Small intestine (tissue), 16 donors: Measurements from ENCODE around the gene RNASE1. TPM values are rescaled to one million over a fixed set of nuclear protein-coding genes. Genes with fewer than 3 reads are reported as not detected.

ENCODE experiments used
- DNase-seq, 2 donors: peaks; one replicate each; pipeline versions ENCODE4 v3.0.0 to v3.0.0-alpha.2; 2013
- FAIRE-seq: peaks from 2 replicates; lab custom pipeline; 2012; peaks lifted over from hg19 to GRCh38; lab: Jason Lieb, UNC
- H3K27ac ChIP-seq, 3 donors: one replicate each; pipeline ENCODE4 v1.5.1; 2013; ENCODE audit warnings: low read length in 2 of 3, mild to moderate bottlenecking in 2 of 3, control low read depth in 1 of 3, inconsistent platforms in 1 of 3, low read depth in 1 of 3, moderate library complexity in 1 of 3
- H3K27me3 ChIP-seq, 3 donors: one replicate each; pipeline ENCODE4 v1.6.1; 2013; ENCODE audit warnings: low read length in 3 of 3, inconsistent platforms in 1 of 3; ENCODE audit not compliant: control insufficient read depth in 3 of 3, insufficient read depth in 3 of 3
- H3K36me3 ChIP-seq, 3 donors: one replicate each; pipeline ENCODE4 v1.6.1; 2013; ENCODE audit warnings: low read length in 3 of 3, inconsistent platforms in 1 of 3, low read depth in 1 of 3, mild to moderate bottlenecking in 1 of 3, moderate library complexity in 1 of 3; ENCODE audit not compliant: control insufficient read depth in 3 of 3, insufficient read depth in 2 of 3
- H3K4me1 ChIP-seq, 3 donors: one replicate each; pipeline ENCODE4 v1.6.1; 2013; ENCODE audit warnings: low read length in 2 of 3, inconsistent platforms in 1 of 3, low read depth in 1 of 3, mild to moderate bottlenecking in 1 of 3, moderate library complexity in 1 of 3; ENCODE audit not compliant: control insufficient read depth in 3 of 3, insufficient read depth in 2 of 3
- H3K4me3 ChIP-seq, 3 donors: one replicate each; pipeline ENCODE4 v1.5.1; 2013; ENCODE audit warnings: low read length in 3 of 3, control low read depth in 1 of 3, inconsistent platforms in 1 of 3, low read depth in 1 of 3, mild to moderate bottlenecking in 1 of 3, moderate library complexity in 1 of 3
- H3K9me3 ChIP-seq, 2 donors: one replicate each; pipeline ENCODE4 v1.6.1; 2013; ENCODE audit warnings: low read depth in 1 of 2, low read length in 1 of 2; ENCODE audit not compliant: control insufficient read depth in 2 of 2, insufficient read depth in 1 of 2
- WGBS, 3 donors: extraction: QIAGEN DNeasy Blood & Tissue Kit; methylation state at CpG; one replicate each; pipeline ENCODE4 v1.1.7; 2013; 5-methylcytosine and 5-hydroxymethylcytosine counted together
- long read RNA-seq, 10 donors: transcript quantifications; one replicate each; lab custom pipeline, GENCODE V29; 2026
- polyA plus RNA-seq, 4 donors: library from polyadenylated mRNA; stranded (reverse) in 3 of 4; unstranded in 1 of 4; fragments of 200-250 nt in 3 of 4; fragments of 120-200 nt in 1 of 4; gene quantifications; one replicate each; pipeline versions ENCODE4 v1.2.1 to v1.2.3, GENCODE V29; 2013
- donor health status: healthy with polysubstance abuse.
- donor health status: control.
- donor health status: control.
- donor health status: Bipolar disorder and iron deficiency.
- donor health status: healthy.

RNASE1 gene
- 100 to 1,000 TPM in 1 of 4 donors, 10 to 100 TPM in 3; 51.3 to 229 (median 84.7) TPM for polyA plus RNA-seq
- long read RNA-seq, donor 1, result 0 reads
- long read RNA-seq, donor 2, transcript RNASE1-202 (2 exons, 1,348 nt), result major isoform, 21 of 23 reads
- long read RNA-seq, donor 2, partial matches to known transcripts, result 0 of 23 reads
- long read RNA-seq, donor 2, other reads (novel, unspliced or antisense), result 0 of 23 reads
- long read RNA-seq, donor 3, transcript RNASE1-202 (2 exons, 1,348 nt), result major isoform, 38 of 41 reads
- long read RNA-seq, donor 3, partial matches to known transcripts, result 0 of 41 reads
- long read RNA-seq, donor 3, other reads (novel, unspliced or antisense), result 0 of 41 reads
- long read RNA-seq, donor 4, partial matches to known transcripts, result 0 of 4 reads
- long read RNA-seq, donor 4, other reads (novel, unspliced or antisense), result 0 of 4 reads
- long read RNA-seq, donor 5, transcript RNASE1-202 (2 exons, 1,348 nt), result major isoform, 24 of 46 reads
- long read RNA-seq, donor 5, partial matches to known transcripts, result 19 of 46 reads
- long read RNA-seq, donor 5, other reads (novel, unspliced or antisense), result 0 of 46 reads
- long read RNA-seq, donor 6, transcript RNASE1-202 (2 exons, 1,348 nt), result major isoform, 26 of 57 reads
- long read RNA-seq, donor 6, partial matches to known transcripts, result 28 of 57 reads
- long read RNA-seq, donor 6, other reads (novel, unspliced or antisense), result 0 of 57 reads
- long read RNA-seq, donor 7, result 0 reads
- long read RNA-seq, donor 8, transcript RNASE1-202 (2 exons, 1,348 nt), result major isoform, 20 of 34 reads
- long read RNA-seq, donor 8, partial matches to known transcripts, result 14 of 34 reads
- long read RNA-seq, donor 8, other reads (novel, unspliced or antisense), result 0 of 34 reads
- long read RNA-seq, donor 9, transcript RNASE1-202 (2 exons, 1,348 nt), result major isoform, 9 of 11 reads
- long read RNA-seq, donor 9, partial matches to known transcripts, result 0 of 11 reads
- long read RNA-seq, donor 9, other reads (novel, unspliced or antisense), result 0 of 11 reads
- long read RNA-seq, donor 10, transcript RNASE1-201 (3 exons, 878 nt), result minor isoform, 10 of 173 reads
- long read RNA-seq, donor 10, transcript RNASE1-202 (2 exons, 1,348 nt), result major isoform, 154 of 173 reads
- long read RNA-seq, donor 10, transcript RNASE1-203 (3 exons, 769 nt), result minor isoform, 9 of 173 reads
- long read RNA-seq, donor 10, partial matches to known transcripts, result 0 of 173 reads
- long read RNA-seq, donor 10, other reads (novel, unspliced or antisense), result 0 of 173 reads

DNA sequence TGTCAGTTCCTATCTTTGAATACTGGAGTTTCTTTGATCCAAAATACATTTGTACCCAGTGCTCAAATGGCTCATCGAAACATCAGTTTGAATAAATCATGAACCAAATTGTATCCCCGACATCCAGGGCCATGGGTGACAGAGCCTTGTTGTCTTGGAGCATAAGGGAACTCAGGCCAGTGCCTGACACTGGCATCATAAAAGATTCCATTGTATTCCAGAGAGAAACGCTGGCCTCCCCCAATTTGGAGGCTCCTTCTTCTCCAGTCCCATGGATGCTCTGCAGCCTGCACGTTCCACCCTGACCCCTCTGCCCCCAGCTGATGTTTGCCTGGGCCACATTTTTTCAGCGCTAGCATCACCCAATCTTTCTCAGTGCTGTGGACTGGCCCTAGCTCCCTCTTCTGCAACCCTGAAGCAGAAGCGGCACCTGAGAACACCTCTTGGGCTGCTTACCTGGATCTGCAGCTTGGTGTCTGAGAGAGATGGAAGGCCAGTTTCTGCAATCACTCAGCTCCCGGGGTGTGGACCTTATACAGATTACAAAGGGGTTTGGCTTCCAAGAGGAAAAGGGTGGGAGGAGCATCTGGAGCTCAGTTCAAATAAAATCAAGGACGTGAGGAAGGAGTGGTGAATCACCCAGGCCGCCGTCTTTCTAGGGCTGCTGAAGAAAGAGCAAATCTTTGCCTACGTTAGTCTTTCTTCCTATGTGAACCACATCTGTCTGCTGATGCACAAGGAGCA, at the start of gene RNASE1:
RNASE1 (minus strand) TSS at position 504 of the 744 bp plus-strand sequence. CDS start 776 bp downstream, outside the sequence.
- WGBS, 3 donors, result 21 to 48% (median 34%) methylated on average over 11 of the region's 11 CpGs
- no peaks in the 10 kb centered on the region for H3K27me3 ChIP-seq
- peak within 1 kb of the TSS; percentile 22 to 78 (median 72) for H3K27ac ChIP-seq
- no peak for FAIRE-seq
- no peaks in the 10 kb centered on the region for H3K9me3 ChIP-seq
- H3K4me1 ChIP-seq, result peaks cover 0 to 21% (median 4%) of the 10 kb centered on the region in 3 donors
- H3K4me3 ChIP-seq, result peak within 1 kb of the TSS in 1 of 3 donors; percentile 41
- DNase-seq, result peak; percentile 80 to 94
- H3K36me3 ChIP-seq, result no peaks in the 10 kb centered on the region

GRCh38 chr14:20848955-20849570, 46.4 kb upstream of the RNASE1 start:
- no peaks in the 10 kb centered on the region for H3K27me3 ChIP-seq
- H3K27ac ChIP-seq, result no peak overlapping the region
- H3K36me3 ChIP-seq, result no peaks in the 10 kb centered on the region
- DNase-seq (no peak), FAIRE-seq (no peak)
- H3K4me3 ChIP-seq, result no peak overlapping the region
- WGBS, 3 donors, result 46 to 56% (median 52%) methylated on average over 4 of the region's 4 CpGs
- peaks cover 0 to 7% (median 0%) of the 10 kb centered on the region in 3 donors for H3K4me1 ChIP-seq
- H3K9me3 ChIP-seq, result no peaks in the 10 kb centered on the region

GRCh38 chr14:20848316-20848954, 45.8 kb upstream of the RNASE1 start:
- Histone ChIP-seq H3K4me1 (peaks cover 0 to 7% (median 0%) of the 10 kb centered on the region in 3 donors), H3K27me3 (no peaks in the 10 kb centered on the region), H3K9me3 (no peaks in the 10 kb centered on the region), H3K27ac (no peak overlapping the region), H3K4me3 (no peak overlapping the region), H3K36me3 (no peaks in the 10 kb centered on the region)
- WGBS, 3 donors, result 74 to 78% (median 75%) methylated on average over 9 of the region's 9 CpGs
- DNase-seq, result peak in 1 of 2 donors; percentile 36
- FAIRE-seq, result no peak

DNA sequence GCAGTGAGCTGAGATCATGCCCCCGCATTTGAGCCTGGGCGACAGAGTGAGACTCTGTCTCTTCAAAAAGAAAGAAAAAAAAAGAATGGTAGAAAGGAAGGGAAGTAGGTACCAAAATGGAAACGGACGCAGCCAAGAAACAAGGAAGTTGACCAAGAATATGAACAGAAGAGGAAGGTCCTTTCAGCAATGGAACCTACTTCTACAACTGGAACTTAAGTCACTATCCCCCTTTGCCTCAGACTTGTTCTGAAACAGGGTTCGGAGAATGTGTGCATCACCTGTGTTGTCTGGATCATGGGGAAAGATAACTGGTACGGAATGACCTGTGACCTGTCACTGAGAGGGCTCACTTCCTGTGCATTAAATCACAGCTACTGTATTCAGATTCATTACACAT, 43.9 kb upstream of the RNASE1 start:
- no peak overlapping the region for H3K4me3 ChIP-seq
- DNase-seq (no peak), FAIRE-seq (no peak)
- WGBS, 3 donors, result 83 to 94% (median 89%) methylated on average over 6 of the region's 6 CpGs
- no peaks in the 10 kb centered on the region for H3K27me3 ChIP-seq
- H3K27ac ChIP-seq, result no peak overlapping the region
- H3K9me3 ChIP-seq, result no peaks in the 10 kb centered on the region
- H3K36me3 ChIP-seq, result no peaks in the 10 kb centered on the region
- peaks cover 0 to 7% (median 0%) of the 10 kb centered on the region in 3 donors for H3K4me1 ChIP-seq

DNA sequence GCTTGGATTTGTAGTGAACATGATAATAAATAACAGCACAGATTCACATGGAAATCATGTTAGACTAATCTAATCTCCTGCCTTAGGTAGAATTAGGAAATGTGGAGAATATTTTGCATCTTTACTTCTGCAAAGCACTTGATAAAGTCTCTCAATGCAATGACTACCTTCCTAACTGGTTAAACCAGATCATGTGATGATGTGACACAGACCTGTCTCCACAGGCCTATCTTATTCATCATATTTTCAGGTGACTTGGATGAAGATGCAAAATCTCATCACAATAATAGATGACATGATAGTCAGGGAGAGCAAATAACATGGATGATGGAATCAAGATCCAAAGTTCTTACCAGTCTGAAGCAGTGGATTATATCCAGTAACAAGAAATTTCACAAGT, 38.5 kb upstream of the RNASE1 start:
- no peaks in the 10 kb centered on the region for H3K27me3 ChIP-seq
- FAIRE-seq, result no peak
- H3K27ac ChIP-seq, result no peak overlapping the region
- no peaks in the 10 kb centered on the region for H3K4me1 ChIP-seq
- no peak overlapping the region for H3K4me3 ChIP-seq
- no peaks in the 10 kb centered on the region for H3K36me3 ChIP-seq
- DNase-seq, result no peak
- no peaks in the 10 kb centered on the region for H3K9me3 ChIP-seq

- Histone ChIP-seq H3K27me3 (no peaks in the 10 kb centered on the region), H3K27ac (no peak overlapping the region), H3K4me1 (no peaks in the 10 kb centered on the region), H3K36me3 (no peaks in the 10 kb centered on the region), H3K4me3 (no peak overlapping the region), H3K9me3 (no peaks in the 10 kb centered on the region)
- peak in 1 of 2 donors; percentile 27 for DNase-seq
- WGBS, 3 donors, result 16 to 43% (median 23%) methylated on average over 3 of the region's 3 CpGs
- FAIRE-seq, result no peak
Measured at GRCh38 chr14:20837831-20838230, 35.2 kb upstream of the RNASE1 start.

- 60 to 71% (median 69%) methylated on average over 5 of the region's 5 CpGs for WGBS, 3 donors
- FAIRE-seq (no peak), DNase-seq (peak in 1 of 2 donors; percentile 37)
Measured at GRCh38 chr14:20836668-20837338, 34.2 kb upstream of the RNASE1 start.

More at GRCh38 chr14:20836668-20837338, 34.2 kb upstream of the RNASE1 start:
- Histone ChIP-seq H3K27ac (no peak overlapping the region), H3K4me1 (no peaks in the 10 kb centered on the region), H3K4me3 (no peak overlapping the region), H3K27me3 (no peaks in the 10 kb centered on the region), H3K9me3 (no peaks in the 10 kb centered on the region), H3K36me3 (no peaks in the 10 kb centered on the region)
